Endothelial cell of umbilical vein (primary cell): ENCODE data around the gene MALL. TPM values are rescaled to one million over a fixed set of nuclear protein-coding genes. Genes with fewer than 3 reads are reported as not detected.

Source experiments
- BruUV-seq: library from RNA; stranded (reverse); fragments of 400-500 nt; replicated peaks from 2 replicates; lab custom pipeline; 2021; lab: Mats Ljungman, UMichigan
- CTCF ChIA-PET: fragments of 300-600, 350-600 bp; sonication (Branson Sonifier 250); formaldehyde crosslinking; loops from one replicate; lab custom pipeline; 2021; ENCODE audit warnings: antibody characterized with exemption, inconsistent platforms; lab: Charles Lee
- POLR2A ChIA-PET: fragments of 300-600, 350-600 bp; sonication (Branson Sonifier 250); formaldehyde crosslinking; loops from one replicate; lab custom pipeline; 2021; ENCODE audit warnings: antibody characterized with exemption, inconsistent platforms; lab: Charles Lee
- DNase-seq: peaks from one replicate; pipeline ENCODE4 v3.0.0-alpha.2; 2011; ENCODE audit warnings: low read depth, low spot score
- FAIRE-seq: peaks from 2 replicates; lab custom pipeline; 2011; peaks lifted over from hg19 to GRCh38; lab: Jason Lieb, UNC
- H2AFZ ChIP-seq: 2 replicates; pipeline ENCODE4 v1.6.0; 2012; ENCODE audit warnings: low read depth, low read length, control low read depth, inconsistent platforms
- H3K27ac ChIP-seq: 2 replicates; pipeline ENCODE4 v1.5.1; 2011; ENCODE audit warnings: low read depth, mild to moderate bottlenecking, control low read depth, low read length, moderate library complexity; ENCODE audit not compliant: insufficient read depth
- H3K27me3 ChIP-seq, 2 experiments: 2 replicates each; pipeline versions ENCODE4 v1.6.0 to v1.6.1; 2011; ENCODE audit warnings: low read length in 2 of 2, mixed read lengths in 1 of 2; ENCODE audit not compliant: control insufficient read depth in 2 of 2, insufficient read depth in 2 of 2
- H3K36me3 ChIP-seq, 2 experiments: 2 replicates in 1 of 2; 3 replicates in 1 of 2; pipeline ENCODE4 v1.5.1; 2011; ENCODE audit warnings: low read length in 2 of 2, mild to moderate bottlenecking in 1 of 2, moderate library complexity in 1 of 2; ENCODE audit not compliant: control insufficient read depth in 2 of 2, insufficient read depth in 2 of 2; ENCODE audit errors: extremely low read depth in 1 of 2
- H3K4me1 ChIP-seq: 3 replicates; pipeline ENCODE4 v1.5.1; 2011; ENCODE audit warnings: mild to moderate bottlenecking, low read length; ENCODE audit not compliant: control insufficient read depth, insufficient read depth; ENCODE audit errors: extremely low read depth
- H3K4me2 ChIP-seq: 2 replicates; pipeline ENCODE4 v1.6.1; 2011; ENCODE audit warnings: low read length, control low read depth, mixed read lengths; ENCODE audit not compliant: insufficient read depth
- H3K4me3 ChIP-seq, 3 experiments: fragments of 200-600 bp in 1 of 3; sonication (generic), shearing (Covaris generic) in 1 of 3; replicated peaks in 1 of 3; 2 replicates each; pipeline ENCODE4 v1.5.1; 2011 to 2016; ENCODE audit warnings: control low read depth in 3 of 3, low read length in 3 of 3, mild to moderate bottlenecking in 2 of 3, inconsistent platforms in 1 of 3, low read depth in 1 of 3, moderate library complexity in 1 of 3; ENCODE audit not compliant: insufficient read depth in 1 of 3
- H3K79me2 ChIP-seq: 2 replicates; pipeline ENCODE4 v1.6.0; 2012; ENCODE audit warnings: low read length, inconsistent platforms; ENCODE audit not compliant: control insufficient read depth, insufficient read depth
- H3K9ac ChIP-seq: replicated peaks from 2 replicates; pipeline ENCODE3; 2011; ENCODE audit warnings: low read length, control low read depth; ENCODE audit not compliant: insufficient read depth; ENCODE audit errors: extremely low read depth
- H3K9me1 ChIP-seq: replicated peaks from 3 replicates; pipeline ENCODE4 v1.6.0; 2011; ENCODE audit warnings: mild to moderate bottlenecking, low read length; ENCODE audit not compliant: control insufficient read depth, insufficient read depth; ENCODE audit errors: extremely low read depth
- H3K9me3 ChIP-seq: replicated peaks from 2 replicates; pipeline ENCODE4 v1.5.1; 2012; ENCODE audit warnings: low read length, inconsistent platforms; ENCODE audit not compliant: control insufficient read depth, insufficient read depth
- H4K20me1 ChIP-seq: replicated peaks from 2 replicates; pipeline ENCODE3; 2011; ENCODE audit warnings: mild to moderate bottlenecking, low read length; ENCODE audit not compliant: control insufficient read depth, insufficient read depth; ENCODE audit errors: extremely low read depth
- EZH2 ChIP-seq: IDR thresholded peaks from 2 replicates; pipeline ENCODE4 v1.6.1; 2012; ENCODE audit warnings: borderline replicate concordance, low read depth, mild to moderate bottlenecking, moderate library complexity, low read length, inconsistent platforms; ENCODE audit not compliant: severe bottlenecking
- FOS ChIP-seq: IDR thresholded peaks from 2 replicates; pipeline ENCODE4 v1.6.1; 2011; ENCODE audit warnings: mild to moderate bottlenecking, low read length, moderate library complexity, borderline replicate concordance; ENCODE audit not compliant: insufficient read depth
- GATA2 ChIP-seq: IDR thresholded peaks from 2 replicates; pipeline ENCODE4 v1.7.0; 2011; ENCODE audit warnings: low read depth, mild to moderate bottlenecking, moderate library complexity, mixed read lengths, low read length; ENCODE audit not compliant: insufficient read length, insufficient read depth
- MYC ChIP-seq: IDR thresholded peaks from one replicate; pipeline ENCODE4 v1.6.1; 2011; ENCODE audit warnings: mild to moderate bottlenecking, low read depth, low read length
- POLR2AphosphoS5 ChIP-seq: IDR thresholded peaks from 2 replicates; pipeline ENCODE4 v1.6.1; 2012; ENCODE audit warnings: low read depth, mild to moderate bottlenecking, control low read depth, low read length, moderate library complexity; ENCODE audit not compliant: insufficient read depth
- dilution Hi-C: fragments of 300-500 bp; cut with MboI; formaldehyde crosslinking; loops from one replicate; pipeline ENCODE4 v1.15.0; 2019; ENCODE audit warnings: low sequenced_read_pairs; ENCODE audit not compliant: extremely low pct_ligation_motif_present
- intact Hi-C: fragments of 100-400 bp; cut with micrococcal nuclease; formaldehyde crosslinking; loops from one replicate; pipeline ENCODE4 v1.10.0; 2022
- polyA plus RNA-seq, 4 experiments: library from polyadenylated mRNA; depleted of rRNA in 3 of 4; stranded (reverse) in 3 of 4; unstranded in 1 of 4; fragments of >200 nt; gene quantifications; 2 replicates each; pipeline versions ENCODE4 v1.2.1 to v1.2.3, GENCODE V29; 2011 to 2012; ENCODE audit warnings: missing spikeins in 1 of 4
- total RNA-seq: library from RNA; stranded (reverse); gene quantifications from 2 replicates; pipeline ENCODE4 v1.2.3, GENCODE V29; 2021
- TF ChIP-seq, protein P1 (sequence below), 2 donors: IDR thresholded peaks; 1 replicate in 1 of 2; 2 replicates in 1 of 2; pipeline ENCODE4 v1.5.1; 2011; ENCODE audit warnings: low read length in 2 of 2, mild to moderate bottlenecking in 2 of 2, moderate library complexity in 2 of 2, control low read depth in 1 of 2, inconsistent platforms in 1 of 2, low read depth in 1 of 2; ENCODE audit not compliant: insufficient read depth in 1 of 2; ENCODE audit errors: extremely low read depth in 1 of 2
- TF ChIP-seq, protein P2 (sequence below): IDR thresholded peaks from 2 replicates; pipeline ENCODE4 v1.6.1; 2011; ENCODE audit not compliant: insufficient read depth, insufficient read length

Gene MALL
- total and polyA plus RNA-seq, 2 donors (not counting 3 experiments of a cell fraction or from before 2014, with no cell fraction given): 31.5 to 114 TPM

DNA sequence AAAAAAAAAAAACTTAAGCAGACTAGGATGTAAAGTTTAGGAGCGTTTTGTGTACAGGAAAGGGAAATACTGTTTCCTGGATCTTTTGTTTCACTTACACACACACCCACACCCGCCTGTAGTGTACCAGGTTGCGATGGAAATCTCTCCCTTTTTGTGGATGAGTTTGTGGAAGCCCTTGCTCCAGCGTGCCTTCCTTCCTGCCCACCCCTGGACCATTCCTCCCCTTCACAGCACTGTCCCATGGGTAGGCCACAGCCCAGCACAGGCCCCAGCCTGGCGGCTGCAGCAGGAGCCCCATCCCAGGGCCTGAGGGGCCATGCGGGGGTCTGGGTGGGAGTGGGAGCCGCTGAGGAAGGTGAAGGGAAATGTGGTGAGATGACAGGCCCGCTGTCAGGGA is 15.1 kb downstream of the MALL start:
- H3K4me3 ChIP-seq: no peak overlapping the region
- H3K27me3 ChIP-seq: no peaks in the 10 kb centered on the region
- ChIA-PET CTCF (interaction anchor here (1.2 to 1.4 kb wide), 2 partner anchors 16 to 56 kb away, joined by 5 to 10 read pairs; partner anchors contain the start of gene MALL), POLR2A (no interaction called here)
- peak overlapping the region; percentile 98 for H3K27ac ChIP-seq
- BruUV-seq: no TSS peak
- H3K9ac ChIP-seq: peak overlapping the region; percentile 25
- peaks cover 0 to 6% of the 10 kb centered on the region in 2 experiments for H3K36me3 ChIP-seq
- no peaks in the 10 kb centered on the region for H3K9me3 ChIP-seq
- peaks cover 61% of the 10 kb centered on the region for H3K4me1 ChIP-seq
- H3K79me2 ChIP-seq: peaks cover 25% of the 10 kb centered on the region
- H2AFZ ChIP-seq: no peak overlapping the region
- FAIRE-seq: peak; percentile 66
- H3K4me2 ChIP-seq: peak overlapping the region; percentile 9
- dilution Hi-C loops: no loop called here
- peak; percentile 34 for DNase-seq
- H4K20me1 ChIP-seq: no peaks in the 10 kb centered on the region
- TF ChIP-seq POLR2AphosphoS5 (peak; percentile 29), GATA2 (peak; percentile 30), FOS (no peak), EZH2 (no peak), MYC (no peak)
- TF ChIP-seq, protein P1, sequence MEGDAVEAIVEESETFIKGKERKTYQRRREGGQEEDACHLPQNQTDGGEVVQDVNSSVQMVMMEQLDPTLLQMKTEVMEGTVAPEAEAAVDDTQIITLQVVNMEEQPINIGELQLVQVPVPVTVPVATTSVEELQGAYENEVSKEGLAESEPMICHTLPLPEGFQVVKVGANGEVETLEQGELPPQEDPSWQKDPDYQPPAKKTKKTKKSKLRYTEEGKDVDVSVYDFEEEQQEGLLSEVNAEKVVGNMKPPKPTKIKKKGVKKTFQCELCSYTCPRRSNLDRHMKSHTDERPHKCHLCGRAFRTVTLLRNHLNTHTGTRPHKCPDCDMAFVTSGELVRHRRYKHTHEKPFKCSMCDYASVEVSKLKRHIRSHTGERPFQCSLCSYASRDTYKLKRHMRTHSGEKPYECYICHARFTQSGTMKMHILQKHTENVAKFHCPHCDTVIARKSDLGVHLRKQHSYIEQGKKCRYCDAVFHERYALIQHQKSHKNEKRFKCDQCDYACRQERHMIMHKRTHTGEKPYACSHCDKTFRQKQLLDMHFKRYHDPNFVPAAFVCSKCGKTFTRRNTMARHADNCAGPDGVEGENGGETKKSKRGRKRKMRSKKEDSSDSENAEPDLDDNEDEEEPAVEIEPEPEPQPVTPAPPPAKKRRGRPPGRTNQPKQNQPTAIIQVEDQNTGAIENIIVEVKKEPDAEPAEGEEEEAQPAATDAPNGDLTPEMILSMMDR (IDR thresholded peaks at IDR 0.05; ENCODE audit: extremely low read depth in 1 of 2, insufficient read depth in 1 of 2, low read depth in 1 of 2, low read length in 2 of 2): no peak
- TF ChIP-seq, protein P2, sequence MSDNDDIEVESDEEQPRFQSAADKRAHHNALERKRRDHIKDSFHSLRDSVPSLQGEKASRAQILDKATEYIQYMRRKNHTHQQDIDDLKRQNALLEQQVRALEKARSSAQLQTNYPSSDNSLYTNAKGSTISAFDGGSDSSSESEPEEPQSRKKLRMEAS: no peak
- H3K9me1 ChIP-seq: no peaks in the 10 kb centered on the region
- intact Hi-C loops: loop anchor here (1.0 kb wide), 1 partner anchor 8 kb away; no protein-coding TSS in a partner anchor
